Activated gamma-delta T cell (primary cell): ENCODE results near the gene ASB18.

ENCODE experiments used
- DNase-seq: peaks from one replicate; lab custom pipeline; 2025; lab: John Stamatoyannopoulos, UW

The ASB18 gene

DNA sequence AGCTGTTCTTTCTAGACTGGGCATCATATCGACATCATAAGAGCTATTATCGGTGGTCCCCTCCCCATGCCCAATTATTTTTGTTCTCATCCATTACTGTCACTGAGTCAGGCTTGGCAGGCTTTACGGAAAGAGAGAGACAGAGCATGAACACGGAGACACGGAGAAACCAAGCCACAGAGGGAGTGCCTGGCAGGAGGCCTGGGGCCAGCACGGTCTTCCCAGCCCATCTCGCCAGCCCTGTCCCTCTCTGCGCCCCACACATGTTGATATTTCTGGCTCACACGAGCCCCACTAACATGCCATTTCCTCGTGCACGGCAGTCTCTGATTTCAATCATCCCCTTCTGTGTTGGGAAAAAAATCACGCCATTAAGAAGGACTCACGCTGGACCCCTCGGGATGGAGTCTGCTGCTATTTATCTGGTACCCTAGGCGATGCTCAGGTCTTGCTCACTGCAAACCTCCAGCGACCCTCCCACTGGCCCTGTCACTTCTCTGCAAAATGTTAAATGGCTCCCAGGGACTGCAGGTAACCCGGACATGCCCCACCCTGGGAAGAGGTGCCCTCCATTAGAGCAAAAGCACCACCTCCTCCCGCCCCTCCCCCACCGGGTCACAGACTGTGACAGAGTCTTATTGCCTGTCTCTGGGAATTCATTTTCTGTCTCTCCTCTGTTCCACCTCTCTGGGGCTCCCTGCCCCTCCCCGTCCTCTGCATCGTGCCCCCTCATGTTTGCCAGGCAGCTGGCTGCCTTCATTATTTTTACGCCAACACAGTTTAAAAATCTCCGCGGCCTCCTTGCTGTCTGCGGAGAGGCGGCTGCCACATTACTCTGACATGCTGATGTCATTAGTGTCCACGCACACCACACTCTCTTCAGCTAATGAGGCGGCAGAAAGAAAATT lies 55.9 kb downstream of the ASB18 start:
- DNase-seq = no peak

- no peak for DNase-seq
Observed at GRCh38 chr2:236207472-236207871, 56.7 kb downstream of the ASB18 start.

DNA sequence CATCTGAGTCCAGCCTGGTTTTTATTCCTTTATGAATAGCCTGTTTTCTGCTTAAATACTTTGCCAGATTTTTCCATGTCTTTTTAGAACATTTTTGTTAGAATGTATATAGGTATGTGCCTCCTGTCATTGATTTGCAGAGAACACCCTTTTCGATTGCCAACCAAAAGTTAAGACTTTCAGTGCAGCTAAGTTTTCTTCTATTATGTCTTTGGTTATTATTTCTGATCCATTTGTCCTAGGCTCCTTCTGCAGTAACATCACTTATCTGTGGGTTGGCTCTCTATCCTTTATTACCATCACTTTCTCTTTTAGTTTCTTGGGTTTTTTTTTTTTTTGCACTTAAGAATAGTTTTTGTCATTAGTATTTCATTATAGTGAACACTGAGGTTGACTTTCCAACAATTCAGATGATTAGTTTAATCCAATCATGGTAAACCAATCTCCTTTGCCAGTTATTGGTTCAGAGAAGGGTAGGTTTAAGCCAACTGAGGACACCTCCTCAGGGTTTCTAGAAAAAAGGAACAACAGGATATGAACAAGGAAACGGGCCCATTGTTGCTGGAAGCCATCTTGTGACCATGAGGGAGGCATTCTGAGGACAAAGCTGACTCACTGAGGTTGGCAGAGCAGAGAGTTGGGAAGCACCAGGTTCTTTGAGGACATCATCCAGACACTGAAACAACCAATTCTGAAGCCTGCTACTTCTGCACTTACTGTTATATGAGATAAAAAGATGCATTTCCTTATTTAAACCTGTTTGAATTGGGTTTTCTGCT lies 58.1 kb downstream of the ASB18 start:
- no peak for DNase-seq

DNA sequence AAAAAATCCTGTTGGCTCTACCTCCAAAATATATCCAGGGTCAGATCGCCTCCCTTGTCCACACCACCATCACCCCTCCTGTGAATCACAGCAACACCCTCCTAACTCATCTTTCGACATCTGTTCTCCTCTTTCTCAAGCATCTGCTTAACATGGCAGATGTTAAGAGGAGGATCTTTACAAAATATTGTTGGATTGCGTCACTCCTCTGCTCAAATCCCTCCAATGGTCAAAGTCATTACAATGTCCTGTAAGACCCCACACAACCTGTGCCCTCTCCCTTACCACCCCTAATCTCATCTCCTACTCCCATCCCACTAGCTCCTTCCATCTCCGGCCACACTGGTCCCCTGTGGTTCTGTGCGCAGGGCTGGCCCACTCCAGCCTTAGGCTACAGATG lies 59.3 kb downstream of the ASB18 start:
- no peak for DNase-seq

- no peak for DNase-seq
Observed at GRCh38 chr2:236200378-236200777, 63.8 kb downstream of the ASB18 start.

GRCh38 chr2:236196366-236196765 lies 67.8 kb downstream of the ASB18 start:
- no peak for DNase-seq

GRCh38 chr2:236195726-236196125 lies 68.5 kb downstream of the ASB18 start:
- no peak for DNase-seq

DNA sequence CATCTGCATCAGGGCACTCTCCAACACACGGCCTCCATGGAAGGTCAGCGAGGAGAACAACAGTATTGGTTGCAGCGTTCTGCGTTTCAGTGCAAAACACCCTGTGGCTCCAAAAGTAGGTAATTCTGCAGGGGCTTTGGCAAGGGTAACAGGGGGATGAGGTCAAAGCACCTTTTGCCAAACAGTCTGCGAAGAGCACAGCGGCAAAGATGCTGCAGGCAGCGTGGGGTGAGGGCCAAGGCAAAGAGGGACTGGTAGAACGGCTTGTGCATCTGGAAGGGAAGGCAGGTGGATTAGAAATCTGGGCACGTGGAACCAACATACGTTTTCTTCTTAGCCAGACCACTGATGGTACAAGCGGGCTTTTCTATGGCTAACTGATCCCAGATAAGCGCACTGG lies 69.4 kb downstream of the ASB18 start:
- no peak for DNase-seq

GRCh38 chr2:236193026-236193425 lies 71.2 kb downstream of the ASB18 start:
- no peak for DNase-seq

- no peak for DNase-seq
Observed at GRCh38 chr2:236190674-236191073, 73.5 kb downstream of the ASB18 start.

DNA sequence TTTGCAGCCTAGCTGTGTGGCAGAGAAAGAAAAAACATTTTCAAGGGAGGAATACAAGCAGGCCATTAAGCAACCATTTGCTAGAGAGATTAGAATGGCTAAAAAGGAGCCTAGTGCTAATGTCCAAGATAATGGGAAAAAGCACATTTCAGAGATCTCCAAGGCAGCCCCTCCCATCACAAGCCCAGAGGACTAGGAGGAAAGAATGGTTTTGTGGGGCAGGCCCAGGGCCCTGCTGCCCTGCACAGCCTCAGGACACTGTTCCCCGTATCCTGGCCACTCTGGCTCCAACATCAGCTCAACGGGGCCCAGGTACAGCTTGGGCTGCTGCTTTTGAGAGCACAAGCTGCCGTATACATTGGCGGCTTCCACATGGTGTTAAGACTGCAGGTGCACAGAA lies 79.5 kb downstream of the ASB18 start:
- DNase-seq = no peak

DNA sequence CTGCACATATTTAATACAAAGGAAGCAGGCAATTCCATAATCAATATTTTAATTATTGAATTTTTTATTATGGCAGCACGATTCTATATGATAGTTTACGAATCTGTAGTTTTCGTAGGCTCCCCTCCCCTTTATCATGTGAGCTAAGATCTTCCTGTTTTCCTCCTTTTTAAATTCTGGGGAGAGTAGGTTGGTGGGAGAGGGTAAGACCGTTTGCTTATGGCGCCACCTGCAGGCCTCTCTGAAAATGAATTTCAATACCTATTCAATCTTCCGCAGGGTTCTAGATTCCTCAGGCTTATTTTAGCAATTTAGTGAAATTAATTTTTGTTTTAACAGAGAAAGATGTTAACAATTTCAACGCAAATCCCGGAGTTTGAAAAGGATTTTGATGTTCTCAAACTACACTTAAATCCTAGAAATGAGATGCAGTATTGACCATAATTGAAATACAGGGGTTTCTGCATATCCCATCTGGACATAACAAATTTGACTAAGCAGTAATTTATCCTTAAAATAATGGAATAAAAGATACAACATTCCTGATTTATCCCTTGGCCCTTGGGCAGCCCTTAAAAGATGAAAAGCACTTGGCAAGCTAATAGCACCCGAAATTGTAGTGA lies 83.3 kb downstream of the ASB18 start:
- no peak for DNase-seq

- DNase-seq = no peak
Observed at GRCh38 chr2:236180076-236180816, 84.0 kb downstream of the ASB18 start.

- no peak for DNase-seq
Observed at GRCh38 chr2:236179236-236180075, 84.8 kb downstream of the ASB18 start.

- no peak for DNase-seq
Observed at GRCh38 chr2:236178890-236179235, 85.3 kb downstream of the ASB18 start.

DNA sequence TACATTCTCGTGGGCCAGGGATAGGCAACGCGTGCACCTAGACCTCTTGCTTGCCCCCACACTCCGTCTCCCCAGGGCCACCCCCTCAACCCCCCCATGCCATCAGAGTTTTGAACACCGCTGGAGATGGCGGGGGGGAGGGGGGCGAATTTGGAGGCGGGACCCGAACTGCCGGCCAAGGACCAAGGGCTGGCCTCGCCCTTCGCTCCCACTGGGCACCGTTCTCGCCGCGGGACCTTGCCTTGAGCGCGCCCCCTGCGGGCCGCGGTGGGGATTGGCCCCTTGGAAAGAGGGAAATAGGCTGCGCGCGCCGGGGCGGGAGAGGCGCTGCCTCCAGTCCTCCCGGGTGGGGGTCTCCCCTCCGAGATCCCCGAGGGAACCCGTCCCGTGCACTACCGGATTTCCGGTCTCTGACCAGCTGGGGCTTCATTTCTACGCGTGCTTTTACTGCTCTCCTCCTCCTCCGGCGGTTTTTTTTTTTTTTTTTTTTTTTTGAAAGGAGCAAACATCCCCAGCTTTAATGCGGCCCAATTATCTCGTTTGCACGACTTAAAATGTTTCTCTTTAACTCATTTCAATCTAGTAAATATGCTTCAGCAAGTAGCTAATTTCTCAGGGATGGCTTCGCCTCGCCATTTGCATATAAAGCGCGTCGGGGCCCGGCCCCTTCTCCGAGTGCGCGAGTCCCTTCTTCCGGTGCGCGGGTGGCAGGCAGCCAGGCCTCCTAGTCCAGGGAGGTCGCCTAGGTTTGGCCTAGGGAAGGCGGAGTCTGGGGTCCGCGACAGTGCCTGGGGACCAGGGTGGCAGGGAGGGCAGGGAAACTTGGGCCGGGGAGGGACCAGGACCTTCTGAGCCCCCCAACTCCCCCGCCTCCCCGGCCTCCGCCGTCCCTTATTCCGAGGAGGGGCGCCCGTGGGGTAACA lies 86.0 kb downstream of the ASB18 start:
- DNase-seq = no peak

DNA sequence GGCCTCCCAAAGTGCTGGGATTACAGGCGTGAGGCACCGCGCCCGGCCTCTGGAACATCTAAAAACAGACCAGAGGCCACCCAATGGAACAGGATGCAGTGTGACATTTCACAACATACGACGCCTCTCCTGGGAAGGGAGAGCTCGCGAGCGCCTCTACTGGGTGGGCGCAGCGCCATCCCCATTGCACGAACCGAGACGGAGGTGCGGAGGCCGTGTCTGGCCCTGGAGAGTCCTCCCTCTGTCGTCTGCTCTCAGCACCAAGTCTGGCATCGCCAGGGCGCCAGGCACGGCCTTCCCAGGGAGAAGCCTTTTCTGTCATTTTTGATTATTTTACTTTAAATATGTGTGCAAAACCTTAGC lies 86.6 kb downstream of the ASB18 start:
- no peak for DNase-seq

GRCh38 chr2:236176951-236177350 lies 87.3 kb downstream of the ASB18 start:
- no peak for DNase-seq

- DNase-seq = no peak
Observed at GRCh38 chr2:236176417-236176816, 87.8 kb downstream of the ASB18 start.

DNA sequence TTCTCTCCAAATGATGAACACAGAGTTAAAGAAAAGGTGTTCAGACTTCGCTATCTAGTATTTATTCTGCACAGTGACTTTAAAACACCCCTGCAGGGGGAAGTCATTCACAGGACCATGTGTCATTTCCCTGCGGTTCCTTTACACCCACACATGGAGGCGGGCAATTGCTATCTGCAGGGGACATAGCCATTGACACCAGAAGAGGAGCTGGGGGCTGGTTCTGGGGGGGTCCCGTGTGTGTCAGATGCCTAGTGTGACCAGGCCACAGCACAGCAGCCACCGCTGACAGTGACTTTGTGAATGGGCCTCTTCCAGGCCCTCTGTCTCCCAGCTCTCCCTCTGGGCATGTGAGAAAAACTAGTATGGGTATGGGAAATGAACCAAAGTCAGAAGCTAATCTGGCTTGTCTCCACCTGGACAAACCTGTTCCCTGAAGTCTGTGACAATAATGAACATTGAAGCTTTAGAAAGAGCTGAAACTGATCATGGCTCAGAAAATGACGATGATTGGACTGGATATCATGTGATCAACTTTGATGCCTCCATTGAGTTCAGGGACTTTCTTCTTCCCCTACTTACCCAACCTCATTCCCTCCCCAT lies 88.6 kb downstream of the ASB18 start:
- DNase-seq = no peak
